Glutamatergic neuron (in vitro differentiated cells): ENCODE measurements around the gene CAV3. TPM values are rescaled to one million over a fixed set of nuclear protein-coding genes. Genes with fewer than 3 reads are reported as not detected.

Source experiments
- DNase-seq: peaks from one replicate; pipeline ENCODE4 v3.0.0; 2022
- H3K27ac Mint-ChIP-seq: one replicate; pipeline ENCODE4 v1.8.0; 2020; ENCODE audit warnings: mild to moderate bottlenecking, mixed read lengths, inconsistent platforms; ENCODE audit not compliant: unreplicated experiment
- H3K27me3 Mint-ChIP-seq: one replicate; pipeline ENCODE4 v1.8.0; 2020; ENCODE audit warnings: mild to moderate bottlenecking, moderate library complexity, mixed read lengths, inconsistent platforms; ENCODE audit not compliant: unreplicated experiment
- H3K36me3 Mint-ChIP-seq: one replicate; pipeline ENCODE4 v1.8.0; 2020; ENCODE audit warnings: mild to moderate bottlenecking, mixed read lengths, inconsistent platforms; ENCODE audit not compliant: unreplicated experiment
- H3K4me1 Mint-ChIP-seq: one replicate; pipeline ENCODE4 v1.8.0; 2020; ENCODE audit warnings: mild to moderate bottlenecking, low read depth, mixed read lengths, inconsistent platforms; ENCODE audit not compliant: unreplicated experiment
- H3K4me3 Mint-ChIP-seq: one replicate; pipeline ENCODE4 v1.8.0; 2020; ENCODE audit warnings: mild to moderate bottlenecking, mixed read lengths, inconsistent platforms; ENCODE audit not compliant: unreplicated experiment
- H3K9me3 Mint-ChIP-seq: one replicate; pipeline ENCODE4 v1.8.0; 2020; ENCODE audit warnings: mild to moderate bottlenecking, moderate library complexity, mixed read lengths, inconsistent platforms; ENCODE audit not compliant: unreplicated experiment
- total RNA-seq: library from RNA; stranded (reverse); fragmentation: NEBNext Ultra II Directional; extraction: Animal tissue kit (Norgen Biotek cat#: 25700); gene quantifications from one replicate; pipeline ENCODE4 v1.2.1, GENCODE V29; 2021; ENCODE audit not compliant: unreplicated experiment
- TF ChIP-seq, protein P1 (sequence below): fragments of 200-600 bp; sonication (generic); IDR thresholded peaks from one replicate; pipeline ENCODE4 v1.5.0; 2021; ENCODE audit not compliant: partially characterized antibody, unreplicated experiment

CAV3 gene
- total RNA-seq, 1 donor from 2014 or later: 0.29 TPM

DNA sequence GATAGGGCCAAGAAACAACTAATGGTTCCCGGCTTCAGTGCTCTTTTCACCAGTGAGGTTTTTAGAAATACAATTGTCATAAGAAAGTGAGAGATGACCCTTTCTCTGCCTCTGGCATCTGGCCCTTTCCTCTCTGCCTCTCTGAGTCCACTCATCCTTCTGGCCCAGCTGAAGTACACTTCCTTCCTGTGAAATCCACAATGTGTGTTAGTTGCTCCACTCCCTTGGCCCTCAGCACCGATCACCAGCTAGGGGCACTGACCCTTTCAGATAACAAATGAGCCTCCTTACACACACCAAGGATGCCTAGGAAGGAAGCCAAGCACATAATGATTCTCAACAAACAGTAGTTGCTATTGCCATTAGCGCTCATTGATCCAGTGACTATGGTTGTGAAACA, 2.9 kb upstream of the CAV3 start:
- no peaks in the 10 kb centered on the region for H3K9me3 Mint-ChIP-seq
- no peak for DNase-seq
- H3K27me3 Mint-ChIP-seq: no peaks in the 10 kb centered on the region

DNA sequence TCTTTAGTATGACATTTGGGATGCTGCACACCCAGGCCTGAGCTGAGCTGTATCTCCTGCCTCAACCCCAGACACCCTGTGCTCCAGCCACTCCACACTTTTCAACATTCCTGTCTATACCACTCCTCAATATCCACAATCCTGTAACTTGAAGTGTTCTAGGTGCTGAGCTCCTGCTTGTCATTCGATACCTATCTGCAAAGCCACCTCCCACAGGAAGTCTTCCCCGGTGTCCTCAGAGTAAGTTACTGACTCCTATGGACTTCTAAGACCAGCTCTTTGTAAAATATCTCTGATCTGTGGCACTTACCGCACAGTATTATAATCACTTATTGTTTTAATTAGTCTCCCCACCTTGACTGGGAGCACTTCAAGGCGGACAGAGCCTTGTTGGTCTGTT, 1.2 kb upstream of the CAV3 start:
- Mint-ChIP-seq H3K27ac (no peak overlapping the region), H3K4me1 (peaks cover 13% of the 10 kb centered on the region), H3K36me3 (peaks cover 2% of the 10 kb centered on the region), H3K9me3 (no peaks in the 10 kb centered on the region), H3K27me3 (no peaks in the 10 kb centered on the region), H3K4me3 (no peak overlapping the region)
- TF ChIP-seq, protein P1, sequence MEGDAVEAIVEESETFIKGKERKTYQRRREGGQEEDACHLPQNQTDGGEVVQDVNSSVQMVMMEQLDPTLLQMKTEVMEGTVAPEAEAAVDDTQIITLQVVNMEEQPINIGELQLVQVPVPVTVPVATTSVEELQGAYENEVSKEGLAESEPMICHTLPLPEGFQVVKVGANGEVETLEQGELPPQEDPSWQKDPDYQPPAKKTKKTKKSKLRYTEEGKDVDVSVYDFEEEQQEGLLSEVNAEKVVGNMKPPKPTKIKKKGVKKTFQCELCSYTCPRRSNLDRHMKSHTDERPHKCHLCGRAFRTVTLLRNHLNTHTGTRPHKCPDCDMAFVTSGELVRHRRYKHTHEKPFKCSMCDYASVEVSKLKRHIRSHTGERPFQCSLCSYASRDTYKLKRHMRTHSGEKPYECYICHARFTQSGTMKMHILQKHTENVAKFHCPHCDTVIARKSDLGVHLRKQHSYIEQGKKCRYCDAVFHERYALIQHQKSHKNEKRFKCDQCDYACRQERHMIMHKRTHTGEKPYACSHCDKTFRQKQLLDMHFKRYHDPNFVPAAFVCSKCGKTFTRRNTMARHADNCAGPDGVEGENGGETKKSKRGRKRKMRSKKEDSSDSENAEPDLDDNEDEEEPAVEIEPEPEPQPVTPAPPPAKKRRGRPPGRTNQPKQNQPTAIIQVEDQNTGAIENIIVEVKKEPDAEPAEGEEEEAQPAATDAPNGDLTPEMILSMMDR: no peak
- no peak for DNase-seq

More for the DNA sequence above, 2.9 kb upstream of the CAV3 start:
- Mint-ChIP-seq H3K27ac (no peak overlapping the region), H3K4me3 (no peak overlapping the region), H3K36me3 (peaks cover 4% of the 10 kb centered on the region), H3K4me1 (peaks cover 16% of the 10 kb centered on the region)
- TF ChIP-seq, protein P1: no peak

DNA sequence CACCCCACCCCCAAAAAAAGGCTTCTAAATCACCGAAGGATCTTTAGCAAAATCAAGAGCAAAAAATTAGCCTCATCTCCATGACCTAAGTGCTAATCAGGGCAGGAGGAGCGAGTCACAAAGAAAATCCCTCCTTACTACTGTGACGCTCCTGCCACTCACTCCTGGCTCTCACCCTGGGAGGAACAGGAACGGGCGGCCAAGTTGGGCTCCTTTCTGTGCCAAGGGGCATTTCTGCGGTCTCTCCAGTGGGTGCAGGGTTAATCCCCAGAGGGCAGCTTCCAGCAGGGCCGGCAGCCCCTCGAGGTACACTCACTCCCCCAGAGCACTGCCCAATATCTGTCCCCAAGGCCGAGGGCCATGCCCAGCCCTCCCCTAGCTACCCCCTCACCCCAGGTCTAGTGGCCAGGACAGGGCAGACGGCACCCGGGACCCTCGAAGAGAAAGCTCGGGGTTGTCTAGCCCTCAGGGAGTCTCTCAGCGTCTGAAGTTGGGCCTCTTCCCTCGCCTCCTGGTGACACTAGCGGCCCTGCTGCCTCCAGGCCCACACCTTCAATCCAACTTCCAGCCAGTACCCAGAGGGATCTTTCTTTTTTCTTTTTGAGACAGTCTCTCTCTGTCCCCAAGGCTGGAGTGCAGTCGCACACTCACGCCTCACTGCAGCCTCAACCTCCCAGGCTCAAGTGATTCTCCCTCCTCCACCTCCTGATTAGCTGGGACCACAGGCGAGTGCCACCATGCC, 706 bp downstream of the CAV3 start:
- H3K27me3 Mint-ChIP-seq: no peaks in the 10 kb centered on the region
- peaks cover 7% of the 10 kb centered on the region for H3K4me1 Mint-ChIP-seq
- TF ChIP-seq, protein P1: no peak
- H3K4me3 Mint-ChIP-seq: no peak overlapping the region
- no peak for DNase-seq
- H3K36me3 Mint-ChIP-seq: no peaks in the 10 kb centered on the region
- no peak overlapping the region for H3K27ac Mint-ChIP-seq
- no peaks in the 10 kb centered on the region for H3K9me3 Mint-ChIP-seq

DNA sequence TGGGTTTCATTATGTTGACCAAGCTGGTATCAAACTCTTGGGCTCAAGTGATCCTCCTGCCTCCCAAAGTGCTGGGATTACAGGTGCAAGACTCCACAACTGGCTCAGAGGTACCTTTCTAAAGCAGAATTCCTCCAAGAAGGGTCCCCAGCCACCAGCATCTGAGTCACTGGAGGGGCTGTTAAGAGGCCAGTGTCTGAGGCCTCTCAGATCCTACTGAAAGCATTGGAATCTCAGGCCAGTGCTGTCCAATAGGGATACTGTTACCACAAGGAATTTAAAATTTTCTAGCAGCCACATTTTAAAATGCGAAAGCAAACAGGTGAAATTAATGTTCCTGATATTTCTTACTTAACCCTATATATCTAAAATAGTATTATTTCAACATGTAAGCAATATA, 1.3 kb downstream of the CAV3 start:
- no peaks in the 10 kb centered on the region for H3K36me3 Mint-ChIP-seq
- DNase-seq: no peak
- no peaks in the 10 kb centered on the region for H3K27me3 Mint-ChIP-seq
- H3K4me3 Mint-ChIP-seq: no peak overlapping the region
- H3K9me3 Mint-ChIP-seq: no peaks in the 10 kb centered on the region
- no peak overlapping the region for H3K27ac Mint-ChIP-seq
- TF ChIP-seq, protein P1: no peak
- peaks cover 7% of the 10 kb centered on the region for H3K4me1 Mint-ChIP-seq

DNA sequence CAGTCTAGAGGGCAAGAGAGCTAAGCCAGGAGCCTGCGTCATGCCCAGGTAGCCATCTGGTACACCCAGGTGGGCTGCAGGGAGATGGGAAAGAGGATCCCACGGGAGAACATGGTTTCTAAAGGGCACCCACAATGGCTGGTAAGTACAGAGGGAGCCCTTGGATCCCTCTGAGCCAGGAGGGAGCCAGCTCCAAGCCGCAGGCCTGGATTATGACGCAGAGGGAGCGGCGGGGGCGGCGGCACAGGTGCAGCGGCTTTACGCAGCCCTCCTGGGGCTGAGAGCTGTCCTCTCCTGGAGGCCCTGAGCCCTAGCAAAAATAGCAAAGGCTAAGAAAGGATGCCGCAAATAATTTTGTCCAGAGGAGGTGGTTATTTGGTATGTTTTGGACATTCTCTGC, 2.8 kb downstream of the CAV3 start:
- Mint-ChIP-seq H3K4me1 (peaks cover 12% of the 10 kb centered on the region), H3K27ac (no peak overlapping the region), H3K36me3 (no peaks in the 10 kb centered on the region), H3K4me3 (no peak overlapping the region), H3K27me3 (peaks cover 2% of the 10 kb centered on the region), H3K9me3 (no peaks in the 10 kb centered on the region)
- DNase-seq: no peak
- TF ChIP-seq, protein P1: no peak
